HG02981 (cell line): Measurements from ENCODE around the gene EPYC.
A peak's percentile ranks its signal among the peaks of the same experiment; 100 is the strongest.

Experiments used
- ATAC-seq: cut with Tn5 transposase; IDR thresholded peaks from one replicate; pipeline ENCODE4 v1.9.1; 2021; ENCODE audit warnings: mild to moderate bottlenecking, moderate library complexity; ENCODE audit not compliant: unreplicated experiment

EPYC gene

DNA sequence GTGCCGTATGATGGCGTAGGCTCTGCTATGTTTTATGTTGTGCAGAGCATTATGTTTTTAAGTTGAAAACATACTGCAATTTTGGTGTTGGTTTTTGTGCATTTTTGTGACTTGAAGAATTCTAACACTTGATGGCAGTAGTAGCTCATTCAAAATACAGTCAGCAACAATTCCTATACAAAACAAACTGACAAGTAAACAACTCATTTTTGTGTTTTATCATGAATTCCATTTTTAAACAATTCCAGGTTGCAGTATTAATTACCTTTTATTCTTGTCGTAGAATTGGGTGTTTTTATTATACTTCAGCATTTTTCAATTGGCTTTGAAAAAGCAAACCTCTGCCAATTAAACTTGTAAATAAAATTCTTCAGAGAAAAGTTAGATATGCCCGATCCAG lies 45.7 kb downstream of the EPYC start:
- ATAC-seq: no peak

DNA sequence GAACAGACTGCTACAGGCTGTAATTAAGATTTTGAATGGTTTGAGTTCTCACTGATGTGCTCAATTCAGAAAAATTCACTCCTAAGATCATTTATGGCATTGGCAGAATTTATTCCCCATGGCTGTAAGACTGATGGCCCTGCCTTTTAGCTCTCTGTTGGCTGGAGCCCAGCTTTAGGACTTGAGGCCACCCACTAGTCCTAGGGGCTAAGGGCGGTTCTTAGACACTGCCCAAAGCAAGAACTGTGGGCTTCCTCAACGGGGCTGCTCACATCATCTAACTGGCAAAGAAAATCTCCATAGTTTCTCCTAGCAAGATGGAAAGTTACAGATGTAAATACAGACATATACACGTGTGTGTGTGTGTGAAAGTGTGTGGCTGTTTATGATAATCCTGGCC lies 46.4 kb downstream of the EPYC start:
- no peak for ATAC-seq

- no peak for ATAC-seq
Observed at GRCh38 chr12:90954921-90955320, 49.9 kb downstream of the EPYC start, which contains the start of gene CCER1. CCER1 (minus strand) TSS chr12:90955176; CDS start chr12:90954742, 434 bp downstream.

GRCh38 chr12:90954428-90954827 lies 50.3 kb downstream of the EPYC start:
- no peak for ATAC-seq

DNA sequence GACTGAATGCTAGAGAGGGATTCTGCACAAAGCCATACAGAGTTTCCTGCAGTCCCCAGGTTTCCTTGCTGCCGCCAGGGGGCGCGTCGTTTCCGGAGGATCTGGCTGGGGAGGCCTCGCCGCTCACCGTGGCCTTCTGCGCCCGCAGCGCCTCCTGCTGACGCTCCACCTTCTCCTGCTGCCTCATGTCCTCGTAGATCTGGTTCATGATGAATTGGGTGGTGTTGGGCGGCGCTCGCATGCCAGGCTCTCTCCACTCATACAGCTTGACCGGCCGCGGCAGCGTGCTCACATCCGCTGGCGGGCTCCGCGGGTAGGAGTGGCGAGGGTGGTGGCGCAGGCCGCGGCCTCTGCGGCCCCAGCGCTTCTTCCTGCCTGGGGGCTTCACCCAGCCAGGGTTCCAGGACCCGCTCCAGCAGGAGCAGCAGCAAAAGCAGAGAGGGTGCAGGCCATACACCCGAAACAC lies 50.8 kb downstream of the EPYC start:
- ATAC-seq: no peak

DNA sequence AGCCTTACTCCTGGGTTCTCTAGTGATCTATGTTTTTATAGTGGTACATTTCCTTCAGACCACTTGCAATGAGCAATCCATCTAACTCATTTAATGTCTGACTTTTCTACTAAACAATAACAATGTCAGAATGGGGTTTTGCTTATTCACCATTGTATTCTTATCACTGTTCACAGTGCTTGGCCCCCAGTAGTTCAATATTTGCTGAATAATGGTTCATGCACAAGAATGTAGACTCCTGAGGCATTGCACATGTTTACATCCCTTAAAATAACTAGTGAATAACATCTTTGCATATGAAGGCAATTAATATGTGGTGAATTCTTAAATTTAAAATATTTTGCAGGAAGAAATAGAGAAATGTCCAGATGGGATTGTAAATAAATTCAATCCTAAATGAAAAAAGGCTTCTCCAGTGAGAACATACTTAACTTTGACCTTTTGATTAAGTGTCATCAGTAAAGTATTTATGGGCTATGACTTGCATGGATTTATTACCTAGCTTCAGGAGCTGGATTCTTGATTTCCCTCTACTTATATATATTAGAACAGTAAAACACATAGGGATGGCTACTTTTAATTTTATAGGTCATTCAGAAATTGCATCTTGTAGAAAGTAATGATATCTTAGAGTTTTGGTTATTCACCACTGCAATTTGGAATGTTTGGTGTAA lies 53.2 kb downstream of the EPYC start:
- no peak for ATAC-seq

DNA sequence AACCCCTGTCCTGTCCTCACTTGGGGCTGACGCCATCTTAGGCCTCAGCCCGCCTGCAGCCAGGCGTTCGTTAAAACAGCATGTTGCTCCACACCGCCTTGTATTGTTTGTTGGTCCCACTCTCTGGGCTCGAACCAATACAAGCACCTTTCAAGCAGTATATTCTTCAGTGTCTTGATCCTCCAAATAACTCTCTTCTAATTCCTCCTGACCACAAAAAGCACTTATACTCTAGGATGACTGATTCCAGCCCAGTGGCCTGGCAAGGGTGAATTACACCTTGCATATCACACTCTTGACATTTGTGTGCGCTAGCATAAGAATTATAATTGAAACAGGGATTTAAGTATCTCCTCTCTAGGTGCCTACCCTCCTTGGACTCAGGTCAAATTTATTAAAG lies 56.9 kb downstream of the EPYC start:
- no peak for ATAC-seq

DNA sequence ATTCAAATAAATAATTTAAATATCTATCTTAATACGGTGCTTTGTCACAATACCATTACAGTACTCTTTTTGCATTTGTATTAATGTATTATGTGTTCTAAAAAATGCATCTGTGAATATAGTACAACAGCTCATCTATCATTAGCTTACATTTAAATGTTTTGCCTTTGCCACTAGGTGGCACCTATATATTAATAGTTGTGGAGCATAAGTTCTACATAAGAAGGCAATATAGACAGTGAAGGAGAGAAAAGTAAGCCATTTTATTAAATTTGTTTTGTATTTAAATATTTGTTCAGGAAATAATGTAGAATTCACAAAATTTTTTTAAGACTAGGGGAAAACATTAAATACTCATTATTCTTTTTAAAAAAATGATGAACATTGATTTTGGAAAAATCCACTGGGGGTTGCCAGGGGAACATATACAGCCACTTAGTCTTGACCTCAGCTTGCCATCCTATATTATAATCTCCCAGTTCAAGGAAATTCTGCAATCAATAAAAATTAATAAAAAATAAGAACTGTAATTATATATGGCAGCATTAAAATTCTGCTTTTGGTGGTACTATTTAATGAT lies 59.6 kb downstream of the EPYC start:
- peak; percentile 68 for ATAC-seq

DNA sequence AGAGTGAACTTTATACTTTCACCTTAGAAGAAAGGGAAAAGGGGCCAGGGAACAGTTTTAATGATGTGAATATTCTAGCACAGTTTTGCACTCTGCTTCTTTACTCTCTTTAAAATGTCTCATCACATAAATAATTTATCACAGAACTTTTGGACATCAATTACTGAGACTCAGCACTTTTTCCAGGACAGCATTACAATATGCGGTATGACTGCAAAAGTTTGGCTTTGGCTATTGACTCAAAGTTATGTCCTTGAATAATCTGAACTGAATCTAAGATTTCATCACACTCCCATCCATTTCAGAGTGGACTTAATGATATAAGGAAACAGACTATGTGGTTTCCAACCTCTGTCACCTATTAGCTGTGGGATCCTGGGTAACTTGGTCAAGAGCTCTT lies 61.5 kb downstream of the EPYC start:
- ATAC-seq: no peak

- ATAC-seq: peak; percentile 88
Observed at GRCh38 chr12:90940872-90941499, 63.8 kb downstream of the EPYC start.

DNA sequence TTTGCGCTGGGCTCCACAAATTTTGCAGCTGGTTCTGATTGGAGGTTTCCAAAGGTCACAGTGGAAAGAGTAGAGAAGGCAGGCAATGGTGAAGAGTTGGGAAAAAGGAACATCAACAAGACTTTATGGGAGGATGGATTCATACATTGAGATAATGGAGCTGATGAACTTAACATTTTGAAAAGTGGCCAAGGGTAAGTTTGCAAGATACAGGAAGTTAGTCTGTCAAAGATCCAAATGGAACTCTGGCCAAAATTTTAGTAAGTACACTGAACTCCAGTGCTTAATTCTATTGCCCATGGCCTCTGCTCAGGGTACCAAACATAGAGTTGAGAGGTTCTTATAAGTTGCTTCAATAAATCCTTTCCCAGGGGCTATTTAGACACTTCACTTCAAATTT lies 65.4 kb downstream of the EPYC start:
- no peak for ATAC-seq

DNA sequence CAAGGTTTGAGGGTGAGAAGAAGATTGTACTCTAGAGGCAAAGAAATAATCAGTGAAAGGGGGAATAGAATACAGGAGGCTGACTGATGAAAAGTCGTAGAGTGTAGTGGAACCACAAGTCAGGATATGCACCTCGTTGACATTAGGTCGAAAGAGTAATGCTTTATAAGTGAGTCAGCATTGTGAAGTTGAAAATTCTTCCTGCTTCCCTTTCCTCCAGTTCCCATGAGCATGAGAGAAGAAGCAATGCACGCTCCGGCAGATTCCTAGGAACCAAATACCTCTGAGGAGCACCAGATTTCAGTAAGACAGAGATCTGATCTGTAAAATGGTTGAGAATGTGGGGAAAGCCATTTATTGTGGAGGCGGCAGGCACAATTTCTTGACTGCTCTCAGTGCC lies 66.3 kb downstream of the EPYC start:
- ATAC-seq: no peak

GRCh38 chr12:90937651-90938050 lies 67.1 kb downstream of the EPYC start:
- ATAC-seq: no peak

DNA sequence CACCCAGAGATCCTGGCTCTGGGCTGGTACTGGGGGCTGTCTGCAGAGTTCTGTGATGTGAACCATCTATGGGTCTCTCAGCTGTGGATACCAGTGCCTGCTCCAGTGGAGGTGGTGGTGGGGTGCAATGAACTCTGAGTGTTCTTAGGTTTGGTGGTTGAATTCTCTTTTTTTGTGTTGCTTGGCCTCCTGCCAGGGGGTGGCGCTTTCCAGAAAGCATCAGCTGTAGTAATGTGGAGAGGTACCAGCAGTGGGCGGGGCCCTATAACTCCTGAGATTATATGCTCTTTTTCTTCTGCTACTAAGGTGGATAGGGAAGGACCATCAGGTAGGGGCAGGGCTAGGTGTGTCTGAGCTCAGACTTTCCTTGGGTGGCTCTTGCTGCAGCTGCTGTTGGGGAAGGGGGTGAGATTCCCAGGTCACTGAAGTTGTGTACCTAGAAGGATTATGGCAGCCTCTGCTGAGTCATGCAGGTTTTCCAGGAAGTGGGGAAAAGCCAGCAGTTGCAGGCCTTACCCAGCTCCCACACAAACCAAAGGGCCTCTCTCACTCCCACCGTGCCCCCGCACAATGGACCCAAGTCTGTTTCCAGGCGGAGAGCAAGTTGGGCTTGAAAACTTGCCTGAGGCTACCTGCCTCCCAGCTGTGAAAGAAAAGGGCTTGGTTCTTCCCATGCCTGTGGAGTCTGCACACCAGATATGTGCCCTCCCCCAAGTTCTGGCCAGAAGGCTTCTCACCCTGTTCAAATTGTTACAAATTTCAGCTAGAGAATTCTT lies 68.4 kb downstream of the EPYC start:
- ATAC-seq: no peak

GRCh38 chr12:90925562-90925961 lies 79.2 kb downstream of the EPYC start:
- ATAC-seq: no peak

DNA sequence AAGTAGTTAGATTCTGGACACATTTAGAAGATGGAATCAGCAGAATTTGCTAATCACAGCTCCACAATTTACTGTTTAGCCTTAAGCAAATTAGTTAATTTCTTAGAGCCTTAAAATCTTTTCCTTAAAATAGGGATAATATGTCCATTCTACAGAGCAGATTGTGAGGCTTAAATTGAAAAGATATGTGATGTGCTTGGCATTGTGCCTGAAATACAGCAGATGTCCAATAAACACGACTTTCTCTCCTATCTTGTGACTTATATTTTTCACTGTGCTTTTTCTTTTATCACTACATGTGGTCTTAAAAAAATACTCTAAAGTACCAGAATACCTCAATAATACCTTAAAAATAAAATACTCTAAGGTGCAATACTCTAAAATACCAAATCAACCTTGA lies 80.4 kb downstream of the EPYC start:
- no peak for ATAC-seq

- ATAC-seq: no peak
Observed at GRCh38 chr12:90922145-90922627, 82.6 kb downstream of the EPYC start.

GRCh38 chr12:90921536-90921935 lies 83.2 kb downstream of the EPYC start:
- no peak for ATAC-seq

DNA sequence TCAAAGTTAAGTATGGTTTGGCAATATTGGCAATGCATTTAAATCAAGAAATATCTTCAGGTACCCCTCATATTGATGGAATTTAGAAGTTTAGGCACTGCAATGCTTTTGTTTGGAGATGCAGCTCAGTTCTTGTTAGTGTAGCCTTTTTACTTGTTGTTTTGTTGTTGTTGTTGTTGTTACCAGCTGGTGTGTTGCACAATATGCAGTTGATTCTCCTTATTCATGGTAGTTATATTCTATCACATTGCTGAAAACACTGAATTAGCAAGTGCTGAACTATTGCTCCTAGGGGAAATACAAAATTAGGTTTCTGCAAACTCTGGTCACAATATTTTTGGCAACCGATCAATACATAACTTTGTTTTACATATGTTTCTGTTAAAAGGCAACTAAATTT lies 84.5 kb downstream of the EPYC start:
- ATAC-seq: no peak

DNA sequence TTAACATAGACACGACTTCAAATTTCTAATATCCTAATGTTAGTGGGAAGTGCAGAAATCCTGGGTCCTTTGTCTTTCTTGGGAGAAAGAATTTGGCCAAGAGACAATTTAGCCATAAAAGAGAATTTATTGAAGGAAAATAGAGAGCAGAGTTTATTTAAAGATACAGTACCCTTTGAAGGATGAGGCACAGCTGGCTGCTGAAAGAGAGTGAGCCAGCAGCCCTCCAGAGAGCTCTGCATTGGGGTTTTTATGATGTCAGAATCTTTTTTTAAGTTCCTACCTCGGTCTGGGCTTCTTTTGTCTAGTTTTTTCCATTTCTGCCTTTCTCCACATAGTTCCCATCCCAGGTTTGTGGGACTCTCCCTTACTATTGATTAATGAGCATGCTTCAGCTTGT lies 87.3 kb downstream of the EPYC start:
- no peak for ATAC-seq

- ATAC-seq: no peak
Observed at GRCh38 chr12:90916516-90916915, 88.3 kb downstream of the EPYC start.
